GM12878 (cell line): ENCODE measurements around the gene PXMP4. TPM values are rescaled to one million over a fixed set of nuclear protein-coding genes. Genes with fewer than 3 reads are reported as not detected.

ENCODE experiments used
- BACH1 ChIP-seq: fragments of 450-650 bp; IDR thresholded peaks from 2 replicates; pipeline ENCODE4 v1.6.1; 2017; ENCODE audit warnings: mild to moderate bottlenecking, borderline replicate concordance
- CBX5 ChIP-seq: sonication (generic); IDR thresholded peaks from 2 replicates; pipeline ENCODE4 v1.6.1; 2016; ENCODE audit warnings: low read depth, moderate library complexity, mild to moderate bottlenecking, inconsistent platforms
- CHD4 ChIP-seq: fragments of 200-600 bp; sonication (generic); IDR thresholded peaks from 2 replicates; pipeline ENCODE4 v1.6.1; 2016; ENCODE audit warnings: mild to moderate bottlenecking
- CREM ChIP-seq: IDR thresholded peaks from 2 replicates; pipeline ENCODE4 v1.6.1; 2014; ENCODE audit warnings: antibody characterized with exemption, low read depth
- DPF2 ChIP-seq: fragments of 450-650 bp; IDR thresholded peaks from 2 replicates; pipeline ENCODE4 v1.6.1; 2017; ENCODE audit warnings: mild to moderate bottlenecking
- ESRRA ChIP-seq: IDR thresholded peaks from 2 replicates; pipeline ENCODE4 v1.6.1; 2012; ENCODE audit warnings: mild to moderate bottlenecking, low read length, improper control_type of control experiment
- HDGF ChIP-seq: fragments of 450-650 bp; IDR thresholded peaks from 2 replicates; pipeline ENCODE4 v1.6.1; 2016; ENCODE audit warnings: antibody characterized with exemption
- IRF4 ChIP-seq: IDR thresholded peaks from 2 replicates; pipeline ENCODE4 v1.6.1; 2011; ENCODE audit warnings: low read depth, low read length
- KDM1A ChIP-seq: fragments of 200-600 bp; sonication (generic); IDR thresholded peaks from 2 replicates; pipeline ENCODE4 v1.6.1; 2016; ENCODE audit warnings: borderline replicate concordance
- MEF2A ChIP-seq: IDR thresholded peaks from 2 replicates; pipeline ENCODE4 v1.6.1; 2011; ENCODE audit warnings: low read depth, mild to moderate bottlenecking, low read length, moderate library complexity; ENCODE audit not compliant: insufficient read depth
- MYB ChIP-seq: fragments of 150-350 bp; IDR thresholded peaks from 2 replicates; pipeline ENCODE4 v1.6.1; 2014; ENCODE audit warnings: mild to moderate bottlenecking, low read depth, low read length, borderline replicate concordance
- RCOR1 ChIP-seq: conservative IDR thresholded peaks from 2 replicates; pipeline ENCODE4 v1.6.1; 2012; ENCODE audit warnings: low read depth, low read length, improper control_type of control experiment
- SMARCA5 ChIP-seq: fragments of 450-650 bp; IDR thresholded peaks from 2 replicates; pipeline ENCODE4 v1.6.1; 2017; ENCODE audit warnings: mild to moderate bottlenecking
- SRF ChIP-seq, 2 experiments: IDR thresholded peaks; 2 replicates each; pipeline ENCODE4 v1.6.1; 2011; ENCODE audit warnings: low read depth in 2 of 2, low read length in 2 of 2, mild to moderate bottlenecking in 1 of 2, moderate library complexity in 1 of 2
- TARDBP ChIP-seq: IDR thresholded peaks from 2 replicates; pipeline ENCODE4 v1.6.1; 2016; ENCODE audit warnings: borderline replicate concordance
- WRNIP1 ChIP-seq: IDR thresholded peaks from 2 replicates; pipeline ENCODE4 v1.6.1; 2011; ENCODE audit warnings: low read depth, low read length, improper control_type of control experiment, borderline replicate concordance
- ZNF24 ChIP-seq: fragments of 450-650 bp; IDR thresholded peaks from 2 replicates; pipeline ENCODE4 v1.6.1; 2017; ENCODE audit warnings: antibody characterized with exemption, mild to moderate bottlenecking
- polyA plus RNA-seq, 11 experiments: library from polyadenylated mRNA; depleted of rRNA in 4 of 11; unstranded in 6 of 11; stranded (reverse) in 5 of 11; fragments of >200 nt; fragmentation: Nextera tagmentation in 4 of 11; fragmentation: Illumina TruSeq in 1 of 11; extraction: Ambion mirVana in 4 of 11; extraction: Trizol in 1 of 11; gene quantifications; 1 replicate in 1 of 11; 2 replicates in 10 of 11; pipeline versions ENCODE4 v1.2.1 to v1.2.3, GENCODE V29; 2011 to 2016; ENCODE audit warnings: inconsistent platforms in 2 of 11, missing spikeins in 2 of 11, low read depth in 1 of 11
- total RNA-seq, 4 experiments: library from RNA; depleted of rRNA in 3 of 4; stranded (reverse); fragments of >200 nt in 3 of 4; fragmentation: Illumina TruSeq in 1 of 4; extraction: Trizol in 1 of 4; gene quantifications; 2 replicates each; pipeline versions ENCODE4 v1.2.1 to v1.2.3, GENCODE V29; 2013 to 2021
- TF ChIP-seq, protein P1 (sequence below): IDR thresholded peaks from 2 replicates; pipeline ENCODE4 v1.6.1; 2011; ENCODE audit warnings: low read depth, low read length, improper control_type of control experiment, borderline replicate concordance
- TF ChIP-seq, protein P2 (sequence below): fragments of 450-650 bp; IDR thresholded peaks from 2 replicates; pipeline ENCODE4 v1.6.1; 2014; ENCODE audit warnings: mild to moderate bottlenecking
- TF ChIP-seq, protein P3 (sequence below): IDR thresholded peaks from 2 replicates; pipeline ENCODE4 v1.6.1; 2012; ENCODE audit warnings: low read depth, low read length, improper control_type of control experiment
- TF ChIP-seq, protein P4 (sequence below): IDR thresholded peaks from 2 replicates; pipeline ENCODE4 v1.6.1; 2011; ENCODE audit warnings: borderline replicate concordance, low read depth, mild to moderate bottlenecking, moderate library complexity, mixed read lengths, low read length; ENCODE audit not compliant: insufficient read depth; ENCODE audit errors: extremely low read length
- TF ChIP-seq, protein P5 (sequence below): fragments of 450-650 bp; IDR thresholded peaks from 2 replicates; pipeline ENCODE4 v1.6.1; 2017; ENCODE audit warnings: mild to moderate bottlenecking
- TF ChIP-seq, protein P6 (sequence below): fragments of 450-650 bp; IDR thresholded peaks from 2 replicates; pipeline ENCODE4 v1.6.1; 2017; ENCODE audit warnings: mild to moderate bottlenecking, moderate library complexity

Gene PXMP4
- total and polyA plus RNA-seq, 10 of the 15 experiments (the other 5 are each of a cell fraction or from before 2014, with no cell fraction given) = 3.6 to 19.2 (median 8.6) TPM

DNA sequence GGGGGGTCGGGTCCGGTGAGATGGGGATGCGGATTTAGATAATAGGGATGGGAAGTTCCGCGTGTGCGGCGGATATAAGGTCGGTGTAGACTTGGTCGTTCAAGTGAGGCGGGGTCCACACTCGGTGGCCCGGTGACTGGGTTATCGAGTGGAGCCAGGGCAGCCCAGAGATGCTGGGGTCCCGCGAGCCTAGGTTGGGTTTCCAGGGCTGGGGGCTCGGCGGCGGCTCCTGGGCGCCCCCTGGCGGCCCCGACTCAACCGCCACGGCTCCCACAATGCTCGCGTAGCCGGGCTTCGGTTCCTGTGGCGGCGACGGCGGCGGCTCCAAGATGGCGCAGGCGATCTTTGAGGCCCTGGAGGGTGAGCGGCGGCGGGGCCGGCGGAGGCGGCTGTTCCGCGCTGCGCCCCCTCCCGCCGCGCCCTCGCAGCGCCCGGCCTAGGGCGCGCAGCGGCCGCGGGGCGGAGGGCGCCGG lies 11.6 kb upstream of the PXMP4 start, which contains the start of gene ZNF341 (continued):
- TF ChIP-seq MYB (0 out of 2 replicates have a peak, but pooled peaks have one; percentile 10), IRF4 (no peak), CHD4 (no peak), WRNIP1 (no peak), KDM1A (no peak), ESRRA (0 out of 2 replicates have a peak, but pooled peaks have one; percentile 25), DPF2 (0 out of 2 replicates have a peak, but pooled peaks have one; percentile 31), BACH1 (peak; percentile 38; the same call in 1 of the 2 replicates), ZNF24 (no peak), SMARCA5 (peak; percentile 52; the same call in 1 of the 2 replicates), TARDBP (no peak), CBX5 (peak; percentile 72; the same call in 1 of the 2 replicates), HDGF (0 out of 2 replicates have a peak, but pooled peaks have one; percentile 78), CREM (no peak; the same call in 1 of the 2 replicates), MEF2A (no peak), SRF (IDR thresholded peaks at IDR 0.05; ENCODE audit: low read depth in 2 of 2, low read length in 2 of 2) (no peak), RCOR1 (no peak)
- TF ChIP-seq, protein P1, sequence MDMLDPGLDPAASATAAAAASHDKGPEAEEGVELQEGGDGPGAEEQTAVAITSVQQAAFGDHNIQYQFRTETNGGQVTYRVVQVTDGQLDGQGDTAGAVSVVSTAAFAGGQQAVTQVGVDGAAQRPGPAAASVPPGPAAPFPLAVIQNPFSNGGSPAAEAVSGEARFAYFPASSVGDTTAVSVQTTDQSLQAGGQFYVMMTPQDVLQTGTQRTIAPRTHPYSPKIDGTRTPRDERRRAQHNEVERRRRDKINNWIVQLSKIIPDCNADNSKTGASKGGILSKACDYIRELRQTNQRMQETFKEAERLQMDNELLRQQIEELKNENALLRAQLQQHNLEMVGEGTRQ = no peak
- TF ChIP-seq, protein P2, sequence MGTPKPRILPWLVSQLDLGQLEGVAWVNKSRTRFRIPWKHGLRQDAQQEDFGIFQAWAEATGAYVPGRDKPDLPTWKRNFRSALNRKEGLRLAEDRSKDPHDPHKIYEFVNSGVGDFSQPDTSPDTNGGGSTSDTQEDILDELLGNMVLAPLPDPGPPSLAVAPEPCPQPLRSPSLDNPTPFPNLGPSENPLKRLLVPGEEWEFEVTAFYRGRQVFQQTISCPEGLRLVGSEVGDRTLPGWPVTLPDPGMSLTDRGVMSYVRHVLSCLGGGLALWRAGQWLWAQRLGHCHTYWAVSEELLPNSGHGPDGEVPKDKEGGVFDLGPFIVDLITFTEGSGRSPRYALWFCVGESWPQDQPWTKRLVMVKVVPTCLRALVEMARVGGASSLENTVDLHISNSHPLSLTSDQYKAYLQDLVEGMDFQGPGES = no peak
- TF ChIP-seq, protein P3, sequence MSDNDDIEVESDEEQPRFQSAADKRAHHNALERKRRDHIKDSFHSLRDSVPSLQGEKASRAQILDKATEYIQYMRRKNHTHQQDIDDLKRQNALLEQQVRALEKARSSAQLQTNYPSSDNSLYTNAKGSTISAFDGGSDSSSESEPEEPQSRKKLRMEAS = no peak
- TF ChIP-seq, protein P4, sequence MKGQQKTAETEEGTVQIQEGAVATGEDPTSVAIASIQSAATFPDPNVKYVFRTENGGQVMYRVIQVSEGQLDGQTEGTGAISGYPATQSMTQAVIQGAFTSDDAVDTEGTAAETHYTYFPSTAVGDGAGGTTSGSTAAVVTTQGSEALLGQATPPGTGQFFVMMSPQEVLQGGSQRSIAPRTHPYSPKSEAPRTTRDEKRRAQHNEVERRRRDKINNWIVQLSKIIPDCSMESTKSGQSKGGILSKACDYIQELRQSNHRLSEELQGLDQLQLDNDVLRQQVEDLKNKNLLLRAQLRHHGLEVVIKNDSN = no peak
- TF ChIP-seq, protein P5, sequence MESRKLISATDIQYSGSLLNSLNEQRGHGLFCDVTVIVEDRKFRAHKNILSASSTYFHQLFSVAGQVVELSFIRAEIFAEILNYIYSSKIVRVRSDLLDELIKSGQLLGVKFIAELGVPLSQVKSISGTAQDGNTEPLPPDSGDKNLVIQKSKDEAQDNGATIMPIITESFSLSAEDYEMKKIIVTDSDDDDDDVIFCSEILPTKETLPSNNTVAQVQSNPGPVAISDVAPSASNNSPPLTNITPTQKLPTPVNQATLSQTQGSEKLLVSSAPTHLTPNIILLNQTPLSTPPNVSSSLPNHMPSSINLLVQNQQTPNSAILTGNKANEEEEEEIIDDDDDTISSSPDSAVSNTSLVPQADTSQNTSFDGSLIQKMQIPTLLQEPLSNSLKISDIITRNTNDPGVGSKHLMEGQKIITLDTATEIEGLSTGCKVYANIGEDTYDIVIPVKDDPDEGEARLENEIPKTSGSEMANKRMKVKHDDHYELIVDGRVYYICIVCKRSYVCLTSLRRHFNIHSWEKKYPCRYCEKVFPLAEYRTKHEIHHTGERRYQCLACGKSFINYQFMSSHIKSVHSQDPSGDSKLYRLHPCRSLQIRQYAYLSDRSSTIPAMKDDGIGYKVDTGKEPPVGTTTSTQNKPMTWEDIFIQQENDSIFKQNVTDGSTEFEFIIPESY = no peak
- TF ChIP-seq, protein P6, sequence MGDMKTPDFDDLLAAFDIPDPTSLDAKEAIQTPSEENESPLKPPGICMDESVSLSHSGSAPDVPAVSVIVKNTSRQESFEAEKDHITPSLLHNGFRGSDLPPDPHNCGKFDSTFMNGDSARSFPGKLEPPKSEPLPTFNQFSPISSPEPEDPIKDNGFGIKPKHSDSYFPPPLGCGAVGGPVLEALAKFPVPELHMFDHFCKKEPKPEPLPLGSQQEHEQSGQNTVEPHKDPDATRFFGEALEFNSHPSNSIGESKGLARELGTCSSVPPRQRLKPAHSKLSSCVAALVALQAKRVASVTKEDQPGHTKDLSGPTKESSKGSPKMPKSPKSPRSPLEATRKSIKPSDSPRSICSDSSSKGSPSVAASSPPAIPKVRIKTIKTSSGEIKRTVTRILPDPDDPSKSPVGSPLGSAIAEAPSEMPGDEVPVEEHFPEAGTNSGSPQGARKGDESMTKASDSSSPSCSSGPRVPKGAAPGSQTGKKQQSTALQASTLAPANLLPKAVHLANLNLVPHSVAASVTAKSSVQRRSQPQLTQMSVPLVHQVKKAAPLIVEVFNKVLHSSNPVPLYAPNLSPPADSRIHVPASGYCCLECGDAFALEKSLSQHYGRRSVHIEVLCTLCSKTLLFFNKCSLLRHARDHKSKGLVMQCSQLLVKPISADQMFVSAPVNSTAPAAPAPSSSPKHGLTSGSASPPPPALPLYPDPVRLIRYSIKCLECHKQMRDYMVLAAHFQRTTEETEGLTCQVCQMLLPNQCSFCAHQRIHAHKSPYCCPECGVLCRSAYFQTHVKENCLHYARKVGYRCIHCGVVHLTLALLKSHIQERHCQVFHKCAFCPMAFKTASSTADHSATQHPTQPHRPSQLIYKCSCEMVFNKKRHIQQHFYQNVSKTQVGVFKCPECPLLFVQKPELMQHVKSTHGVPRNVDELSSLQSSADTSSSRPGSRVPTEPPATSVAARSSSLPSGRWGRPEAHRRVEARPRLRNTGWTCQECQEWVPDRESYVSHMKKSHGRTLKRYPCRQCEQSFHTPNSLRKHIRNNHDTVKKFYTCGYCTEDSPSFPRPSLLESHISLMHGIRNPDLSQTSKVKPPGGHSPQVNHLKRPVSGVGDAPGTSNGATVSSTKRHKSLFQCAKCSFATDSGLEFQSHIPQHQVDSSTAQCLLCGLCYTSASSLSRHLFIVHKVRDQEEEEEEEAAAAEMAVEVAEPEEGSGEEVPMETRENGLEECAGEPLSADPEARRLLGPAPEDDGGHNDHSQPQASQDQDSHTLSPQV = peak; percentile 42; the same call in 1 of the 2 replicates
